Measurements from ENCODE around the gene AGK. TPM values are rescaled to one million over a fixed set of nuclear protein-coding genes. Genes with fewer than 3 reads are reported as not detected.
"Not testable (repeated sequence)": the region's sequence is repeated elsewhere in the genome, so short reads cannot be mapped to it uniquely, and the experiment has no call there.

AGK gene
- total and polyA plus RNA-seq, 2 experiments from 2014 or later = 18.3 to 24.1 TPM

DNA sequence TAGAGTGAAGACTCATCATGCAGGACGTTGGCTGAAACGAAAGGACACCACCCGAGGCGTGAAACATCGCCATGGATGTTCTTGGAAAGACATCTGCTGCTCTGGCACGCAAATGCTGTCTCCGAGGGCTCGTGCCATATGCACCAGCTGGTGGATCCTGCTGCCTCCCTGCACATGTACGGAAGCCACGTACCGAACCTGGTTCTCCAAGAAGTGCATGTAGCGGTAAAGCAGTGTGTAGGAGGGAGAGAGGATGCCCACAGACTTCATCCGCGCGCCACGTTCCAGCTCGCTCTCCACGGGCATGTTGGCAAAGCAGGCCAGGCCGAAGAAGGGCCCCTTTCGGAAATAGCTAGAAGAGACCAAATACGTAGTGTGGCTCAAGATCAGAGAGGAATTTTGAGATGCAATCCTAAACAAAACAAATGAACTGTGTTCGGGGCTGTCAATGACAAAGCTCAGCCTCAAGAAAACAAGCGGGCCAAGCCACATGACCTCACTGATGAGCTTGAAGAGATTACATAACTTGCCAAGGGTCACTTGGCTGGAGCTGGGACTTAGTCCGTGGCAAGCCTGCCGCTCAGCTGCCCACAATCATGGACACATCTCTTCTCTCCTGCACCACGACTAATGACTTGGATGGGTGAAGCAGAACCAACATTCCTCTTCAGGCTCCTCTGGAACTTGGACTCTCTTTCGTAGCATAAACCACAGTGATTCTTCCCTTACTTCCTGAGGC lies 134.2 kb downstream of the AGK start:
- H4K20me1 ChIP-seq (ENCODE audit: insufficient read depth) = no peaks in the 10 kb centered on the region
- no peaks in the 10 kb centered on the region for H3K27me3 ChIP-seq (replicated peaks; ENCODE audit: insufficient read depth)
- no peak for DNase-seq
- H3K9me3 ChIP-seq (ENCODE audit: low read depth) = no peaks in the 10 kb centered on the region
- no peaks in the 10 kb centered on the region for H3K79me2 ChIP-seq (ENCODE audit: insufficient read depth)
- H3K9me2 ChIP-seq (ENCODE audit: insufficient read depth) = no peaks in the 10 kb centered on the region
- H3K36me3 ChIP-seq (ENCODE audit: low read depth) = no peaks in the 10 kb centered on the region
- H3K4me2 ChIP-seq (ENCODE audit: unreplicated experiment) = no peak overlapping the region
- in situ Hi-C loops (cut with MboI) = no loop called here
- no peak overlapping the region for H3K27ac ChIP-seq
- no peak overlapping the region for H3K9ac ChIP-seq
- H2AFZ ChIP-seq = no peak overlapping the region
- H3K4me3 ChIP-seq = no peak overlapping the region
- 77 to 83% methylated on average over 27 of the region's 27 CpGs for WGBS, 2 experiments (ENCODE audit: low coverage in 1 of 2, low lambda C conversion rate in 2 of 2, missing lambda C conversion rate in 2 of 2)
- H3K4me1 ChIP-seq (ENCODE audit: insufficient read depth) = no peaks in the 10 kb centered on the region
- TF ChIP-seq EZH2 (IDR thresholded peaks at IDR 0.05; ENCODE audit: insufficient read depth, poor library complexity, severe bottlenecking) (no peak), EZH2phosphoT487 (IDR thresholded peaks at IDR 0.05; ENCODE audit: insufficient read depth, low read depth) (no peak)
- H3F3A ChIP-seq (ENCODE audit: insufficient read depth) = no peaks in the 10 kb centered on the region

DNA sequence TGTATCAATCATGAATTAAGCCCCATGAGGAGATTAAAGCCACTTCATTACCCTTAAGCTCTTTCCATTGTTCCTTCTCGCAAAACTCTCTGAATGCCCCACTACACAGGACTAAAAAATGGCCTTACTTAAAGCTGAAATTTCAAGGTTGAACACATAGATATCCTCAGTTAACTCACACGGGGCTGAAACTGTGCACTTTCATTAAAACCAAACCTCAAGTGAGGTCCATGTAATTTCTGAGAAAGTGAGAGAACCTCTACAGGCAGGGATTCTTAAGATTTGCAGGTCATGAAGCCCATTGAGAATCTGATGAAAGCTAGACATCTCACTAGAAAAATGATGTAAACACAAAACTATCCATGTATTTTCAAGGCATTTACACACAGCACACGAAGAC lies 134.9 kb downstream of the AGK start:
- in situ Hi-C loops (cut with MboI) = no loop called here
- Histone ChIP-seq H3K36me3 (ENCODE audit: low read depth) (no peaks in the 10 kb centered on the region), H3K27me3 (replicated peaks; ENCODE audit: insufficient read depth) (no peaks in the 10 kb centered on the region), H3K27ac (no peak overlapping the region), H3K9me2 (ENCODE audit: insufficient read depth) (no peaks in the 10 kb centered on the region), H4K20me1 (ENCODE audit: insufficient read depth) (no peaks in the 10 kb centered on the region), H3K4me1 (ENCODE audit: insufficient read depth) (no peaks in the 10 kb centered on the region), H2AFZ (no peak overlapping the region), H3K9ac (no peak overlapping the region), H3K9me3 (ENCODE audit: low read depth) (no peaks in the 10 kb centered on the region), H3F3A (ENCODE audit: insufficient read depth) (no peaks in the 10 kb centered on the region), H3K4me2 (ENCODE audit: unreplicated experiment) (no peak overlapping the region), H3K79me2 (ENCODE audit: insufficient read depth) (no peaks in the 10 kb centered on the region), H3K4me3 (no peak overlapping the region)
- TF ChIP-seq EZH2phosphoT487 (IDR thresholded peaks at IDR 0.05; ENCODE audit: insufficient read depth, low read depth) = no peak
- WGBS, 2 experiments (ENCODE audit: low coverage in 1 of 2, low lambda C conversion rate in 2 of 2, missing lambda C conversion rate in 2 of 2) = 73 to 76% methylated on average over 3 of the region's 3 CpGs
- no peak for DNase-seq

DNA sequence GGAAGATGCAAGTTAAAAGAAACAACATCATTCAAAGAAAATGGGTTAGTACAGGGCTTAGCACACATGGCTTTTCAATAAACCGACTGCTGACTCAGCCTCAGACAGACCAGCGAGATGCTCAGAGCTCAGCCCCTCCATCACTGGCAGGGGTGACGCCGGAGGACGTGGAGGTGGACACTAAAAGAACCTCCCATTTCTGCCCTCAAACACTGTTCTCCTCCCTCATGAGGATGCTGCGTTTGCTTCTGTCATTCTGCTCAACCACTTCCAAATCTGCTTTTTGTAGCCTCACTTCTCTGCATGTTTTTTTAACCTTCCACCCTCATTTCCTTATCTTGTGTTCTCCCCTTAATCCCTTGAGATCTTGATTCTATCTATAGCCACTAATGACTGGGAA lies 135.5 kb downstream of the AGK start:
- H4K20me1 ChIP-seq (ENCODE audit: insufficient read depth) = no peaks in the 10 kb centered on the region
- no peaks in the 10 kb centered on the region for H3K4me1 ChIP-seq (ENCODE audit: insufficient read depth)
- WGBS, 2 experiments (ENCODE audit: low coverage in 1 of 2, low lambda C conversion rate in 2 of 2, missing lambda C conversion rate in 2 of 2) = 90 to 92% methylated on average over 6 of the region's 6 CpGs
- no peaks in the 10 kb centered on the region for H3K79me2 ChIP-seq (ENCODE audit: insufficient read depth)
- in situ Hi-C loops (cut with MboI) = no loop called here
- H3K27ac ChIP-seq = no peak overlapping the region
- no peak overlapping the region for H3K9ac ChIP-seq
- H3K4me2 ChIP-seq (ENCODE audit: unreplicated experiment) = no peak overlapping the region
- DNase-seq = no peak
- no peaks in the 10 kb centered on the region for H3K27me3 ChIP-seq (replicated peaks; ENCODE audit: insufficient read depth)
- H3K4me3 ChIP-seq = no peak overlapping the region
- H3K36me3 ChIP-seq (ENCODE audit: low read depth) = no peaks in the 10 kb centered on the region
- H3K9me2 ChIP-seq (ENCODE audit: insufficient read depth) = no peaks in the 10 kb centered on the region
- TF ChIP-seq EZH2 (IDR thresholded peaks at IDR 0.05; ENCODE audit: insufficient read depth, poor library complexity, severe bottlenecking) (no peak), EZH2phosphoT487 (IDR thresholded peaks at IDR 0.05; ENCODE audit: insufficient read depth, low read depth) (no peak)
- no peaks in the 10 kb centered on the region for H3K9me3 ChIP-seq (ENCODE audit: low read depth)
- no peaks in the 10 kb centered on the region for H3F3A ChIP-seq (ENCODE audit: insufficient read depth)
- no peak overlapping the region for H2AFZ ChIP-seq

DNA sequence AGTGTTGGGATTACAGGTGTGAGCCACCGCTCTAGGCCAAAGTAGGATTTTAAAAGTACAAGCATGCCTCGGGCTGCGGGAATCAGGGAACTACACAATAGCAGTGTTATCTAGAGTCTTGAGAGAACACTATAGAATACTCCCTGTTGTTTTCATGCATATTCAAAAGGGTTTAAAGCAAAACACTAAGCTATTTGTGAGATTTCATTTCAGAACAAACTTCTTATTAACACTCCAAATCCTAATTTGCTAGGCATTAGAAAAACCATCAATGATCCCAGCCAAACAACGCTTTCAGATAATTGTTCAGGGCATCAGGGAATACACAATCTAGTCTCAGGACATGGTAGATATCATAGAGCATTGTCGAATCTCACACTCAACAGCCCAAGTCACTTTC lies 136.8 kb downstream of the AGK start:
- Histone ChIP-seq H3K9me2 (ENCODE audit: insufficient read depth) (0 out of 2 replicates have a peak, but pooled peaks cover 4% of the 10 kb centered on the region), H3K4me3 (no peak overlapping the region), H3K4me2 (ENCODE audit: unreplicated experiment) (no peak overlapping the region), H3K27me3 (replicated peaks; ENCODE audit: insufficient read depth) (no peaks in the 10 kb centered on the region), H3K27ac (no peak overlapping the region), H3K9me3 (ENCODE audit: low read depth) (no peaks in the 10 kb centered on the region), H3K79me2 (ENCODE audit: insufficient read depth) (no peaks in the 10 kb centered on the region), H4K20me1 (ENCODE audit: insufficient read depth) (no peaks in the 10 kb centered on the region), H3K36me3 (ENCODE audit: low read depth) (no peaks in the 10 kb centered on the region), H3F3A (ENCODE audit: insufficient read depth) (no peaks in the 10 kb centered on the region), H2AFZ (no peak overlapping the region), H3K9ac (no peak overlapping the region), H3K4me1 (ENCODE audit: insufficient read depth) (no peaks in the 10 kb centered on the region)
- no peak for TF ChIP-seq EZH2phosphoT487 (IDR thresholded peaks at IDR 0.05; ENCODE audit: insufficient read depth, low read depth)
- no peak for TF ChIP-seq EZH2 (IDR thresholded peaks at IDR 0.05; ENCODE audit: insufficient read depth, poor library complexity, severe bottlenecking)
- 89 to 90% methylated on average over 5 of the region's 5 CpGs for WGBS, 2 experiments (ENCODE audit: low coverage in 1 of 2, low lambda C conversion rate in 2 of 2, missing lambda C conversion rate in 2 of 2)
- DNase-seq = no peak
- in situ Hi-C loops (cut with MboI) = no loop called here

DNA sequence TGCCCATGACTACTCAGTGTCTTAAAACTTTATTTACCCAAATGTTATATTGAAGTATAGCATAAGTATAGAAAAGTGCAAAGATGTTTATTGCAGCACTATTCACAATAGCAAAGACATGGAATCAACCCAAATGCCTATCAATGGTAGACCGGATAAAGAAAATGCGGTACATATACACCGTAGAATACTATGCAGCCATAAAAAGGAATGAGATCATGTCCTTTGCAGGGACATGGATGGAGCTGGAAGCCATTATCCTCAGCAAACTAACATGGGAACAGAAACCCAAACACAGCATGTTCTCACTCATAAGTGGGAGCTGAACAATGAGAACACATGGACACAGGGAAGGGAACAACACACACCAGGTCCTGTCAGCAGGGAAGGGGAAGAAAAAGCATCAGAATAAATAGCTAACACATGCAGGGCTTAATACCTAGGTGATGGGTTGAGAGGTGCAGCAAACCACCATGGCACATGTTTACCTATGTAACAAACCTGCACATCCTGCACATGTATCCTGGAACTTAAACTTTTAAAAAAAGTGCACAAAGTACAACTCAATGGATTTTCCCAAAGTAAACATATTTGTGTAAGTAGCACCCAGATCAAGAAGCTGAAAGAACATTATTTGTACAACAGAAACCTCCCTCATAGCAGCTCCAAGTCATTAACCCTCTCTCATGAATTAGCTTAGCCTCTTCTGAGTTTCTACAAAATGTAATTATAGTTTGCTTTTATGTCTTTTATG lies 138.0 kb downstream of the AGK start:
- H3K4me3 ChIP-seq; H3K79me2 ChIP-seq (ENCODE audit: insufficient read depth): not testable (repeated sequence)

More for the DNA sequence above, 138.0 kb downstream of the AGK start:
- H3K4me1 ChIP-seq (ENCODE audit: insufficient read depth); DNase-seq; H3K27me3 ChIP-seq (replicated peaks; ENCODE audit: insufficient read depth); H3K9me3 ChIP-seq (ENCODE audit: low read depth); H4K20me1 ChIP-seq (ENCODE audit: insufficient read depth); H2AFZ ChIP-seq; H3K9me2 ChIP-seq (ENCODE audit: insufficient read depth); H3K27ac ChIP-seq; H3K4me2 ChIP-seq (ENCODE audit: unreplicated experiment); in situ Hi-C loops (cut with MboI); H3F3A ChIP-seq (ENCODE audit: insufficient read depth); H3K9ac ChIP-seq; H3K36me3 ChIP-seq (ENCODE audit: low read depth): not testable (repeated sequence)
- WGBS, 2 experiments (ENCODE audit: low coverage in 1 of 2, low lambda C conversion rate in 2 of 2, missing lambda C conversion rate in 2 of 2) = 94 to 97% methylated on average over 3 of the region's 3 CpGs
